Measurements from ENCODE around the gene CHCHD2. TPM values are rescaled to one million over a fixed set of nuclear protein-coding genes. Genes with fewer than 3 reads are reported as not detected.
A peak's percentile ranks its signal among the peaks of the same experiment; 100 is the strongest.
"Not testable (repeated sequence)": the region's sequence is repeated elsewhere in the genome, so short reads cannot be mapped to it uniquely, and the experiment has no call there.

CHCHD2 gene
- total RNA-seq, 6 experiments from 2014 or later: 148 to 277 (median 174) TPM

GRCh38 chr7:56079450-56080185 lies 26.7 kb downstream of the CHCHD2 start:
- no peak for TF ChIP-seq POLR2A (IDR thresholded peaks at IDR 0.05)
- TF ChIP-seq, protein P1, sequence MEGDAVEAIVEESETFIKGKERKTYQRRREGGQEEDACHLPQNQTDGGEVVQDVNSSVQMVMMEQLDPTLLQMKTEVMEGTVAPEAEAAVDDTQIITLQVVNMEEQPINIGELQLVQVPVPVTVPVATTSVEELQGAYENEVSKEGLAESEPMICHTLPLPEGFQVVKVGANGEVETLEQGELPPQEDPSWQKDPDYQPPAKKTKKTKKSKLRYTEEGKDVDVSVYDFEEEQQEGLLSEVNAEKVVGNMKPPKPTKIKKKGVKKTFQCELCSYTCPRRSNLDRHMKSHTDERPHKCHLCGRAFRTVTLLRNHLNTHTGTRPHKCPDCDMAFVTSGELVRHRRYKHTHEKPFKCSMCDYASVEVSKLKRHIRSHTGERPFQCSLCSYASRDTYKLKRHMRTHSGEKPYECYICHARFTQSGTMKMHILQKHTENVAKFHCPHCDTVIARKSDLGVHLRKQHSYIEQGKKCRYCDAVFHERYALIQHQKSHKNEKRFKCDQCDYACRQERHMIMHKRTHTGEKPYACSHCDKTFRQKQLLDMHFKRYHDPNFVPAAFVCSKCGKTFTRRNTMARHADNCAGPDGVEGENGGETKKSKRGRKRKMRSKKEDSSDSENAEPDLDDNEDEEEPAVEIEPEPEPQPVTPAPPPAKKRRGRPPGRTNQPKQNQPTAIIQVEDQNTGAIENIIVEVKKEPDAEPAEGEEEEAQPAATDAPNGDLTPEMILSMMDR (IDR thresholded peaks at IDR 0.05): peak; percentile 63 to 78 (median 70)
- DNase-seq (peak; percentile 83 to 91 (median 86)), ATAC-seq (peak; percentile 84 to 92 (median 86))
- 13% methylated on average over 6 of the region's 12 CpGs for WGBS (ENCODE audit: insufficient coverage, low coverage, low lambda C conversion rate, missing lambda C conversion rate)
- H3K9me3 ChIP-seq: no peaks in the 10 kb centered on the region
- peaks cover 0 to 44% (median 13%) of the 10 kb centered on the region in 4 donors for H3K4me1 ChIP-seq
- H3K36me3 ChIP-seq: no peaks in the 10 kb centered on the region
- no peaks in the 10 kb centered on the region for H3K27me3 ChIP-seq
- intact Hi-C loops (cut with DNase I): loop anchor here in 1 of 2 donors (10.0 kb wide), 1 partner anchor 75 kb away; no protein-coding TSS in a partner anchor
- H3K4me3 ChIP-seq: no peak overlapping the region
- H3K27ac ChIP-seq: peak overlapping the region in 2 of 3 donors; percentile 67 to 71

DNA sequence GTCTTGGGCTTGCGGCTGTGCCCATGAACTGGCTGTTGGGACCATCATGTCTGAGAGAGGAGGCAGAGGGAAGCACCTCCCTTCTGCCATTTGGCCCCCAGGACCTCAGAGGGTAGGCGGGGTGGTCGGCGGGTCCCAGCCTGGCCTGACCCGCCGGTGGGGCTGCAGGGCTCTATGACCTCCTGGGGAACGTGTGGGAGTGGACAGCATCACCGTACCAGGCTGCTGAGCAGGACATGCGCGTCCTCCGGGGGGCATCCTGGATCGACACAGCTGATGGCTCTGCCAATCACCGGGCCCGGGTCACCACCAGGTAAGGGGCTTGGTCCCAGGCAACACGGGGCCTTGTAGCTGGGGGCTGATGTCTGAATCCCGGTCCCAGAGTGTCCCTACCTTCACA lies 28.1 kb downstream of the CHCHD2 start:
- Histone ChIP-seq H3K27me3 (no peaks in the 10 kb centered on the region), H3K36me3 (no peaks in the 10 kb centered on the region)
- intact Hi-C loops (cut with DNase I): loop anchor here in 1 of 2 donors (10.0 kb wide), 1 partner anchor 73 kb away; no protein-coding TSS in a partner anchor

DNA sequence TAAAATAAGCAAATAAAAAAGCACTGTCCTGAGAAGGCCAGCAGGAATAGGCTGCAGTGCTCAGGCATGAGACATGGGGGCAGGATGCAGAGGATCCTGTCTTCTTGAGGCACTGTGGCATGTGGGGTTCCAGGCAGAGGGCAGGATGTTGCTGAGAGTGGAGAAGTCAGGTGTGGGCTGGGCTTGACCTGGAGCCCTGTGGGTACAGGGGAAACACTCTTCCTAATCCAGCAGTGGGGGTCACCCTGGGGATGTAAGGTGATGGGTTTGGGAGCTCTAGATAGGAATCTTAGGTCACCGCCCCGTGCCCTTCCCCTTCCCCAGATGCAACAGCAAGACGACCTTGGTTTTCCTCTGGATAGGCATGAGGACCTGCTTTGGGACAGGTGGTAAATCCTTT lies 28.6 kb downstream of the CHCHD2 start:
- intact Hi-C loops (cut with DNase I): loop anchor here in 1 of 2 donors (10.0 kb wide), 1 partner anchor 73 kb away; no protein-coding TSS in a partner anchor
- Histone ChIP-seq H3K9me3 (no peaks in the 10 kb centered on the region), H3K27me3 (no peaks in the 10 kb centered on the region), H3K36me3 (no peaks in the 10 kb centered on the region), H3K4me1 (peaks cover 0 to 34% (median 13%) of the 10 kb centered on the region in 4 donors), H3K4me3 (no peak overlapping the region), H3K27ac (no peak overlapping the region)
- whole genome bisulfite sequencing (ENCODE audit: insufficient coverage, low coverage, low lambda C conversion rate, missing lambda C conversion rate): 100% methylated on average over 1 of the region's 3 CpGs
- TF ChIP-seq, protein P1 (IDR thresholded peaks at IDR 0.05): no peak
- no peak for TF ChIP-seq POLR2A (IDR thresholded peaks at IDR 0.05)
- DNase-seq (peak in 1 of 3 donors; percentile 1), ATAC-seq (no peak)

More for the DNA sequence above, 28.1 kb downstream of the CHCHD2 start:
- ATAC-seq (no peak), DNase-seq (peak in 1 of 3 donors; percentile 49)
- 100% methylated on average over 1 of the region's 16 CpGs for WGBS (ENCODE audit: insufficient coverage, low coverage, low lambda C conversion rate, missing lambda C conversion rate)
- Histone ChIP-seq H3K4me1 (peaks cover 0 to 40% (median 13%) of the 10 kb centered on the region in 4 donors), H3K27ac (no peak overlapping the region), H3K9me3 (no peaks in the 10 kb centered on the region), H3K4me3 (no peak overlapping the region)
- TF ChIP-seq, protein P1 (IDR thresholded peaks at IDR 0.05): no peak
- no peak for TF ChIP-seq POLR2A (IDR thresholded peaks at IDR 0.05)

DNA sequence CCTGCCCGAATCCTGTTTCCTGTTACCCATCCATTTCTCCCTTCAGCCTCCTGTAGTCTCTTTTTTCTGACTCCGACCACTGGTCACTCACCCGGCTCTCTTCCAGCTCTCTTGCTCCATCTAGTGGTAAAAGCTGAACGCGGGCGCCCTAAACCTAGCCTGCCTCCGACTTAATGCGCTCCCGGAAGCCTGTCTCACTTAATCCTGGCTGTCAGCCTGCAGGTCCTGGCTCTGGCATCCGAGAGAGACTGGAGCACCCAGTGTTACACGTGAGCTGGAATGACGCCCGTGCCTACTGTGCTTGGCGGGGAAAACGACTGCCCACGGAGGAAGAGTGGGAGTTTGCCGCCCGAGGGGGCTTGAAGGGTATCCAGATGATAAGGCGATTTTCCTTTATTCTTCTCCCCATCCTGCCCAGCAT lies 31.9 kb downstream of the CHCHD2 start:
- Histone ChIP-seq H3K36me3 (peaks cover 0 to 13% (median 4%) of the 10 kb centered on the region in 4 donors), H3K27ac (no peak overlapping the region)
- 8% methylated on average over 19 of the region's 19 CpGs for WGBS (ENCODE audit: insufficient coverage, low coverage, low lambda C conversion rate, missing lambda C conversion rate)

DNA sequence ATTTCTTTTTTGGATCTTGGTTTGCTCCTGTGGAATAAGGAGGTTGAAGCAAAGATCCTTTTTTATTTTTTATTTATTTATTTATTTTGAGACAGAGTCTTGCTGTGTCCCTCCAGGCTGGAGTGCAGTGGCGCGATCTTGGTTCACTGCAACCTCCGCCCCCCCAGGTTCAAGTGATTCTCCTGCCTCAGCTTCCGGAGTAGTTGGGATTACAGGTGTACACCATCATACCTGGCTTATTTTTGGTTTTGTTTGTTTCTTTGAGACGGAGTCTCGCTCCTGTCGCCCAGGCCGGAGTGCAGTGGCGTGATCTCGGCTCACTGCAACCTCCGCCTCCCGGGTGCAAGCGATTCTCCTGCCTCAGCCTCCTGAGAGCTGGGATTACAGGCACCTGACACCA lies 39.9 kb downstream of the CHCHD2 start:
- intact Hi-C loops (cut with DNase I): loop anchor here in 1 of 2 donors (5.0 kb wide), 1 partner anchor 59 kb away; no protein-coding TSS in a partner anchor
- ATAC-seq, H3K27ac ChIP-seq, DNase-seq, H3K27me3 ChIP-seq, H3K4me3 ChIP-seq, H3K9me3 ChIP-seq: not testable (repeated sequence)
- H3K36me3 ChIP-seq: peaks cover 5 to 44% (median 18%) of the 10 kb centered on the region in 4 donors
- peaks cover 0 to 19% (median 0%) of the 10 kb centered on the region in 4 donors for H3K4me1 ChIP-seq
- 94% methylated on average over 13 of the region's 13 CpGs for WGBS (ENCODE audit: insufficient coverage, low coverage, low lambda C conversion rate, missing lambda C conversion rate)

More for the DNA sequence above, 31.9 kb downstream of the CHCHD2 start:
- Histone ChIP-seq H3K27me3 (no peaks in the 10 kb centered on the region), H3K4me1 (peaks cover 0 to 22% (median 7%) of the 10 kb centered on the region in 4 donors), H3K4me3 (no peak overlapping the region), H3K9me3 (no peaks in the 10 kb centered on the region)
- DNase-seq (peak; percentile 89 to 96 (median 95)), ATAC-seq (peak; percentile 97 to 98 (median 98))
- TF ChIP-seq POLR2A (IDR thresholded peaks at IDR 0.05): no peak
- TF ChIP-seq, protein P1 (IDR thresholded peaks at IDR 0.05): peak; percentile 96
- intact Hi-C loops (cut with DNase I): loop anchor here in 1 of 2 donors (10.0 kb wide), 1 partner anchor 70 kb away; no protein-coding TSS in a partner anchor

Measured in right lobe of liver (tissue), 6 donors.